NT2/D1 (cell line): ENCODE data around the gene DDX1.

Experiments
- YY1 ChIP-seq: IDR thresholded peaks from 2 replicates; pipeline ENCODE4 v1.6.1; 2011; ENCODE audit not compliant: insufficient read length, insufficient read depth
- ZNF274 ChIP-seq: IDR thresholded peaks from 2 replicates; pipeline ENCODE4 v1.6.1; 2011; ENCODE audit warnings: mild to moderate bottlenecking, low read depth, low read length

- TF ChIP-seq YY1 (no peak), ZNF274 (no peak)
These were observed 16.7 kb downstream of the DDX1 start for GRCh38 chr2:15608392-15608761.
